GM12891 (cell line): ENCODE results near the gene GPR32.
A peak's percentile ranks its signal among the peaks of the same experiment; 100 is the strongest.

Experiments used
- PAX5 ChIP-seq: IDR thresholded peaks from 2 replicates; pipeline ENCODE4 v1.6.1; 2011; ENCODE audit warnings: low read length, moderate library complexity, mild to moderate bottlenecking; ENCODE audit not compliant: insufficient read depth, severe bottlenecking
- POLR2A ChIP-seq: IDR thresholded peaks from 2 replicates; pipeline ENCODE4 v1.6.1; 2011; ENCODE audit warnings: low read depth, low read length, control low read depth
- POLR2AphosphoS5 ChIP-seq: IDR thresholded peaks from 2 replicates; pipeline ENCODE4 v1.6.1; 2011; ENCODE audit warnings: low read depth, low read length, control low read depth
- POU2F2 ChIP-seq: IDR thresholded peaks from 2 replicates; pipeline ENCODE4 v1.6.1; 2011; ENCODE audit warnings: low read depth, mild to moderate bottlenecking, control low read depth, low read length, moderate library complexity
- SPI1 ChIP-seq: IDR thresholded peaks from 2 replicates; pipeline ENCODE4 v1.6.1; 2011; ENCODE audit warnings: low read depth, low read length, control low read depth
- TAF1 ChIP-seq: IDR thresholded peaks from 2 replicates; pipeline ENCODE4 v1.6.1; 2011; ENCODE audit warnings: low read depth, low read length, control low read depth

- TF ChIP-seq POLR2A, result peak; percentile 59; the same call in 1 of the 2 replicates
- TF ChIP-seq POLR2AphosphoS5, result peak; percentile 81
- no peak for TF ChIP-seq SPI1
- no peak for TF ChIP-seq TAF1
- TF ChIP-seq PAX5, result no peak
- TF ChIP-seq POU2F2, result peak; percentile 49; the same call in 1 of the 2 replicates
These were observed 27.8 kb downstream of the GPR32 start for GRCh38 chr19:50797781-50798658.
